ENCODE results near the gene ZFYVE26.

GRCh38 chr14:67763158-67763822 is 53.1 kb downstream of the ZFYVE26 start:
- TF ChIP-seq POLR2A (IDR thresholded peaks at IDR 0.05; ENCODE audit: low read depth, low read length) (no peak), POLR2AphosphoS5 (IDR thresholded peaks at IDR 0.05; ENCODE audit: low read depth, low read length) (no peak), SPI1 (IDR thresholded peaks at IDR 0.05; ENCODE audit: low read depth, low read length) (no peak), POU2F2 (IDR thresholded peaks at IDR 0.05; ENCODE audit: low read depth, low read length) (no peak), TAF1 (IDR thresholded peaks at IDR 0.05; ENCODE audit: low read depth, low read length) (no peak)
